Stomach (tissue), 4 donors: ENCODE measurements around the gene LRRC28.

Source experiments
- CTCF ChIP-seq, 7 experiments: fragments of 450-650 bp in 4 of 7; fragments of 200-600 bp in 3 of 7; sonication (generic) in 3 of 7; IDR thresholded peaks; one replicate each; pipeline ENCODE4 v1.5.1; 2016 to 2019; ENCODE audit warnings: antibody characterized with exemption in 7 of 7, control low read depth in 2 of 7, mild to moderate bottlenecking in 1 of 7
- POLR2AphosphoS5 ChIP-seq, 3 donors: sonication (generic); formaldehyde crosslinking; IDR thresholded peaks; one replicate each; pipeline ENCODE4 v1.6.1; 2016; ENCODE audit warnings: antibody characterized with exemption in 3 of 3

- TF ChIP-seq CTCF (IDR thresholded peaks at IDR 0.05) (no peak), POLR2AphosphoS5 (IDR thresholded peaks at IDR 0.05) (no peak)
These were observed 163.8 kb downstream of the LRRC28 start for GRCh38 chr15:99414755-99415731.
